GM21390 (cell line): Measurements from ENCODE around the gene RHBDL3.
A peak's percentile ranks its signal among the peaks of the same experiment; 100 is the strongest.
"Not testable (repeated sequence)": the region's sequence is repeated elsewhere in the genome, so short reads cannot be mapped to it uniquely, and the experiment has no call there.

Source experiments
- ATAC-seq: cut with Tn5 transposase; IDR thresholded peaks from one replicate; pipeline ENCODE4 v1.9.1; 2021; ENCODE audit not compliant: unreplicated experiment

Gene RHBDL3

GRCh38 chr17:32289471-32290070, 23.9 kb downstream of the RHBDL3 start:
- no peak for ATAC-seq

DNA sequence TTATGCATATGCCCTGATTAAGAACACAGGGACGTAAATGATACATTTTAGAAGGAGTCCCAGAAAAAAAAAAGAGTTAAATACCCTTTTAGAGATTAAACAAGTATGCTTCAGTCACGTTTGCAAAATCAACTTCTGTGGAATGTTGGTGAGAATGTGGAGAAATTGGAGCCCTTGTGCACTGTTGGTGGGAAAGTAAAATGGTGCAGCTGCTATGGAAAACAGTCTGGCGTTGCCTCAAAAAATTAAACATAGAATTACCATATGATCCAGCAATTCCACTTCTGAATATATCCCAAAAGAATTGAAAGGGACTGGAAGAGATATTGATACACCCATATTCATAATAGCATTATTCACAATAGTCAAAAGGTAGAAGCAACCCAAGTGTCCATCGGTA, 26.5 kb downstream of the RHBDL3 start:
- no peak for ATAC-seq

DNA sequence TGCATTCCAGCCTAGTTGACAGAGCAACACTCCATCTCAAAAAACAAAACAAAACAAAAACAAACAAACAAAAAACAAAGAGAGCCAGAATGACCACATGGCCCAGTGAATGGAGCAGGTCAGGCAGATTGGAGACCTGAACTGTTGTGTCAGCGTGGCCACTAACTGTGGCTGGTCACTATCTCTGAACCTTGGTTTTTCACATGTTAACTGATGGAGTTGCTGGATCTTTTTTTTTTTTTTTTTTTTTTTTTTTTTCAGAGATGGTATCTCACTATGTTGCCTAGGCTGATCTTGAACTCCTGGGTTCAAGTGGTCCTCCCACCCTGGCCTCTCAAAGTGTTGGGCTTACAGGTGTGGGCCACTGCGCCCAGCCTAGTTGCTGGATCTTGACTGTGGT, 31.8 kb downstream of the RHBDL3 start:
- ATAC-seq: no peak

DNA sequence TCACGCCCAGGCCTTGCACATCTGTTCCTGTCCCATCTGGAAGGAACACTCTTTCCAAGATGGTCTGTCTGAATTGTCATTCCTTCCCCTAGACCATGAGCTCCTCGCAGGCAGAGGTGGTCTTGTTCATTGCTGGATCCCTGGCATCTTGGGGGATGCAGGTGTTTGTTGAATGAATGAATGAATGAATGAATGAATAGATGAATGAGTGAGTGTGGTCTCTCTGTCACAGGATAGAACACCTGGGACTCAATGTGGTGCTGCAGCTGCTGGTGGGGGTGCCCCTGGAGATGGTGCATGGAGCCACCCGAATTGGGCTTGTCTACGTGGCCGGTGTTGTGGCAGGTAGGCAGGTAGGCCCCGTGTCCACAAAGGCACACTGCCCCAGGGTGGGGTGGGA, 32.2 kb downstream of the RHBDL3 start:
- ATAC-seq: no peak

DNA sequence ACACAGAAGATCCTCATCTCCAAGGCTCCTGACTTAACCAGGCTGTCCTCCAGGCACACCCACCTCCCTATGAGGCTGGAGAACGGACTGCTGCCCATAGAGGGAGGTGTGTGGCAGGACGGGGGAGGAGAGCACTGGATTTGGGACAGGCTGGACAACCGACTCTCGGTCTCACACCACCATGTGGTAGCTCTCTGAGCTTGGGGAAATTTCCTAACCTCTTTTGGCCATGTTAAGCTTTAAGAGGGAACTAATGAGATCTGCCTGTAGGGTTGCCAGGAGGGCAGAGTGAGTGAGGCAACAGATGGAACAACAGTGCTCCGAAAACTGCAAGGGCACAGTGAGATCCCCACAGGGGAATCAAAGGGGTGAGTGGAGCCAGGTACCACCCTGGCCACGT, 32.7 kb downstream of the RHBDL3 start:
- no peak for ATAC-seq

DNA sequence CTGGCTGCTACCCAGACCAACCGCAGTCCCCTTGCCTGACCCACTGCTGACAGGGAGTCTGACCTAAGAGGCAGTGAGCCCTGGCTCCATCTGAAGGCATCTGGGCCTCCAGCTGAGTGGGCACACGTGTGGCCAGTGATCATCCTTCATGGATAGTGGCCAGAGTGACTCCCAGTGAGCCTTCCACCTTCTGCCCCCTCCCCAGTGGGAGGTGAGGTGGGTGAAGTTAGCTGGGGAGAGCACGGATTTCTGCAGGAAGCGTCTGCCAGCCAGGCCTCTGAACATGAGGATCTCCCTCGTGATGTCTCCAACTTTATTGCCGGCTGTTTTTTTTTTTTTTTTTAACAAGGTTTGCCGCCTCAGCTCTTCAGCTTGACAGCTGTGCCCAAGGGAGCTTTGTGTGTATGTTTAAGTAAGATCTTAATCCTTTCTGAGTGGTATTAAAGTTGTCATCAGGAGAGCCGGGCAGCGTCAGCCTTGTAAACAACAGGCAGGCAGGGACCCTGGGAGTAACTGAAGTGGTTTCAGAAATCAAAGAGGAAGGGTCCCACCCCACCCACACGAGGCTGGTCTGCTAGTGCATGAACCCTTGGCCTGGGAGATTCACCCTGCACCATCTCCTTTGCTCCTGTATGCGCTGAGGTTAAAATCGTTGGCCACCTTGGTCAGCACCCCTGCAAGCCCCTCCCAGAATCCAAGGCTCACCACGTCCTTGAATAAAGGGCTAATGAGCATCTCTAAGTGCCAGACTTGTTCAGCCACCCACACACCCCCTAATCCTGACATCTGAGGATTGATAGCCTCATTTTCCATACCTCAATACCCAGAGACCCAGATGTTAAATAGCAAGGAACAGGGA, 33.3 kb downstream of the RHBDL3 start:
- no peak for ATAC-seq

DNA sequence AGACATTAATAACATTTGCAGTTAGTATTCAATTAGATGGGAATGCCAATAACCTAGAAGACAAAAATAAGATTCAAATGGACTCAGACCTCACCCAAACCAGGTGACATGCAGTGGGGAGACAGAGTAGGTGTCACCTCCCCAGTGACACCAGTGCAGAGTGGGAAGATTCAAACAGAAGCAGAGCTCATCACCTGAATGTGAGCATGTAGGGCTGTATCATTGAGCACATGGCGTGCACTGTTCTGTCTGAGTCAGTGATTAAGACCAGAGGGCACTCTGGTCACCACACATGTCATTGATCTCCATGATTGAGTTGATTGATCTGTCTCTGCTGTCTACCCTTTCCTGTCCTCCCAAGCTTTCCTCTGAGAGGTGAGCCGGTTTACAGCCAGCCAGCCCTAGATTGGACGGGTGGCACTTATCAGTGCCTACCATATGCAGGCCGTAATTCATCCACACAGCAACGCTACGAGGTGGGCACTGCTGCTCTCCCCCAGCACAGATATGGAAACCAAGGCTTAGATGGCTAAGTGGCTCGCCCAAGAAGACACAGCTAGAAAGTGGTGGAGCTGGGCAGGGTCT, 34.0 kb downstream of the RHBDL3 start:
- ATAC-seq: no peak

DNA sequence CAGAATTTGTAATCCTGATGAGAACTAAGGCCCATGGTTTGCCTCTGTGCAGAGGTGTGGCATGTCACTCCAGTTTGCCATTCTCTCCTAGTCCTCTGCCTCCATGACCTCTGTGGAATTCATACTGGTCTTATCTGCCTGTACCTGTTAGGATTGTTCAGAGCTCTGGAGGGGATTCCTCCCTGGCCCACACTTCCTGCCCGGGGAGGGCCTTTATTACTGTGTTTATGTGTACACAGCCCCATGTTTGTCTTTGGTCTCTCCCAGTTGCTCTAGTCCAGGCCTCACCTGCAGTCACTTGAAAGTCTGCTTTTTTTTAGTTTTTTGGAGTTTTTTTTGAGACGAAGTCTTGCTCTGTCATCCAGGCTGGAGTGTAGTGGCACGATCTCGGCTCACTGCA, 36.4 kb downstream of the RHBDL3 start:
- no peak for ATAC-seq

DNA sequence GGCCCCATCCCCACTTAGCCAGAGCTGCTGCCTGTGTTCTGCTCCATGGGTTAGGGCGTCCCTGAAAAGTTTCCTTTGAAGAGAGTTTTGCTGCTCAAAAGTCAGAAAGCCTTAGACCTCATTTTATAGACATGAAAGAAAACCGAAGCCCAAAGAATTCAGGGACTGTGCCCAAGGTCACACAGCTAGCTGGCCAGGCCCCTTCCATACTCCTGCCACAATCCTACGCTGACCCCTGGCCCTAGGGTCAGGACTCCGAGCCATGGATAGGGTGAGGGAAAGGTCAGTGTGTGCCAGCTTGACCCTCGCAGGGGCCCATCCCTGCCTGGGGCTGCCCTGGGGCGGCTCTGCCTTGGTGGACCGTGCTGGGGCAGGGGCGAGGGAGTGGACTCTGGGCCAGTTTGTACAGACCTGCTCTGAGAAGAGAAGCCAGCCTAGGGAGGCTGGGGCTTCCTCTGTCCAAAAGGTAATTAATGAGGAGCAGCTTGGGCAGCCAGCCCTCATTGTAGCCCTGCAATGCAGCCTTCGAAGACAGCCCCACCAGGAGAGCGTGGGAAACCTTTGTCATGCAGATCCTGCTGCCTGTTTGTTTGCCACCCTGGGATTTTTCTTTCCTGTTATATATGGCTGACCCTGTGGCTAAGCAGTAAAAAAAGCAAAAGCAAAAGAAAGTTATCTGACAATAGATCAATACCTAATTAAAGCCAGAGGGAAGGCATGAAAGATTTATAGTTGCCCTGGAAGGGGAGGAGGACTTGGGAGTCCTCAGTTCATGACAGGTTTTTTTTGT, 37.4 kb downstream of the RHBDL3 start:
- ATAC-seq: no peak

GRCh38 chr17:32303781-32304288, 38.2 kb downstream of the RHBDL3 start:
- ATAC-seq: no peak

GRCh38 chr17:32305049-32305448, 39.4 kb downstream of the RHBDL3 start:
- no peak for ATAC-seq

DNA sequence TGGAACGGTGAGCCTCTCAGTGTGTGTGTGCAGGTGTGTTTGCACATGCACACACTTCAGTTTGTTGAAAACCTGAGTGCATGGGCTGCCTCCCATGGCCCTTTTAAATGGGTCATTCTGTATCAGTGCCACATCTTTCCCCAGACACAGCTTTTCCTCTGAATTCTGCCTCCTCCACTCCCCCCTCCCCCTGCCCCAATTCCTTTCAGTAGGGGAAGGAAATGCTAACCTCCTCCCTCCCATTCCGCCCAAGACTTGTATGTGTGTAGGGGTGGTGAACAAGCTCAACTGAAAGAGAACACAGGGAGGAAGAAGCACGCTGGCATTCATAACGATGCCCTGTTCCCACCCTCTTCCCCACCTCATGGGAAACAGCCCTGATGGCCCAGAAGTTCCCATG, 42.0 kb downstream of the RHBDL3 start:
- no peak for ATAC-seq

DNA sequence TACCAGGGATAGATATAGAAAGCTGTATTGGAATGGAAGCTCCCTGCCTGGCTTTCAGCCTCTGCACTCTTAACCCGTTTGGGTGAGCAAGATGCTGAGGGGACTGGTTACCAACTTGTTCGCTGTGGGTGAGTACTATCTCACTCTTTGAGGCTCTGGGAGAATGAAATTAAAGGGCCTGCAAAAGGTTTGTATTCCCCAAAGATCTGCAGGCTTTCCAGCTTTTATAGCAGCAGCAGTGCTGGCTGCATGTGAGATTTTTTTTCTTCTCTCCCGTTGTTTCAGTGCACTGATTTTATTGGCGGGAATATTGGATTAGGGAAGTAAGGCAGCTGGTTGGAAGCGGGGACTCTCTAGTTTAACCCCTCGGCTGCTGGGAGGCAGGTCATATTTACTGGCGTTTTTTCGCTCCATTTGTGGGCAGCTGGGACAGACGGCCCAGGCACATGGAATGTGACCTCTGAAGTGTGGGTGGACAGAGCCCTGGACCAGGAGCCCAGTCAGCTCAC, 45.5 kb downstream of the RHBDL3 start:
- no peak for ATAC-seq

GRCh38 chr17:32314636-32315035, 49.0 kb downstream of the RHBDL3 start:
- ATAC-seq: no peak

GRCh38 chr17:32315171-32315570, 49.5 kb downstream of the RHBDL3 start:
- ATAC-seq: no peak

DNA sequence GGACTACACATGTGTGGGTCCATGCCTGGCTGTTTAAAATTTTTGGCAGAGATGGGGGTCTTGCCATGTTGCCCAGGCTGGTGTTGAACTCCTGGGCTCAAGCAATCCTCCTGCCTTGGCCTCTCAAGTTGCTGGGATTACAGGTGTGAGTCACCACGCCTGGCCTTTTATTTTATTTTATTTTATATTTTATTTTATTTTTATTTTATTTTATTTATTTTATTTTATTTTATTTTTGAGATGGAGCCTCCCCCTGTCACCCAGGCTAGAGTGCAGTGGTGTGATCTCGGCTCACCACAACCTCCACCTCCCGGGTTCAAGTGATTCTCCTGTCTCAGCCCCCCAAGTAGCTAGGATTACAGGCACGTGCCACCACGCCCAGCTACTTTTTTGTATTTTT, 51.0 kb downstream of the RHBDL3 start:
- not testable (repeated sequence) for ATAC-seq

DNA sequence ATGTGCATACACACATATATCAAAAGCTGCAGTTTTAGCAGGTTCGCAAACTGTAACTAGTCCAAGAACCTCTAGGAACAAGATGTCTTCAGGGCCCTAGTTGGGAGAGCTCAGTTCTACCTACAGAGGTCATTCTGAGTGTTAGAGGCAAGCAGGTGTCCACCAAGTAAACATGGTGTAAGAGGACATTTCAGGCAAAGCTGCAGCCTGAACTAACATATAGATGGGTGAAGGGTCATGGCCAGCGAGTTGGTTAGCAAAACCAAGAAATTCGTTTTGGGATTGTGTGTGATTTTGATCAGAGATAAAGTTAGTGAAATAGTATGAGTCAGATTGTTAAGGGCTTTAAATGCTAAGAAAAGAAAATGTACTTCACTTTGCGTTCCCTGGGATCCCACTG, 51.7 kb downstream of the RHBDL3 start:
- no peak for ATAC-seq

DNA sequence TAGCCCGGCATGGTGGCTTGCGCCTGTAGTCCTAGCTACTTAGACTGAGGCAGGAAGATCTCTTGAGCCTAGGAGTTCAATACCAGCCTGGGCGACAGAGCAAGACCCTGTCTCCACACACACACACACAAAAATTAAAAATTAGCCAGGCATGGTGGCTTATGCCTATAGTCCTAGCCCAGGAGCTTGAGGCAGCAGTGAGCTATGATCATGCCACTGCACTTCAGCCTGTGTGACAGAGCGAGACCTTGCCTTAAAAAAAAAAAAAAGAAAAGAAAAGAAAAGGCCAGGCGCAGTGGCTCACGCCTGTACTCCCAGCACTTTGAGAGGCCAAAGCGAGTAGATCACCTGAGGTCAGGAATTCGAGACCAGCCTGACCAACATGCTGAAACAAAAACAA, 52.4 kb downstream of the RHBDL3 start:
- ATAC-seq: no peak

GRCh38 chr17:32319548-32319905, 53.9 kb downstream of the RHBDL3 start:
- peak; percentile 69 for ATAC-seq

DNA sequence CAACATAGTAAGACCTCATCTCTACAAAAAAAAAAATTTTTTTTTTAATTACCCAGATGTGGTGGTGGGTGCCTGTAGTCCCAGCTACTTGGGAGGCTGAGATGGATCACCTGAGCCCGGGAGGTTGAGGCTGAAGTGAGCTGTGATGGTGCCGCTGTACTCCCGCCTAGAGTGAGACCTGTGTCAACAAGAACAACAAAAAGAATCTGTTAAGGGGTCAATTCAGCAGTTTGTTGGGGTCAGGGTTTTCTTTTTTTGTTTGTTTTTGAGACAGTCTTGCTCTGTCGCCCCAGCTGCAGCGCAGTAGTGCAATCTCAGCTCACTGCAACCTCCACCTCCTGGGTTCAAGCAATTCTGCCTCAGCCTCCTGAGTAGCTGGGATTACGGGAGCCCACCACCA, 54.4 kb downstream of the RHBDL3 start:
- ATAC-seq: not testable (repeated sequence)

DNA sequence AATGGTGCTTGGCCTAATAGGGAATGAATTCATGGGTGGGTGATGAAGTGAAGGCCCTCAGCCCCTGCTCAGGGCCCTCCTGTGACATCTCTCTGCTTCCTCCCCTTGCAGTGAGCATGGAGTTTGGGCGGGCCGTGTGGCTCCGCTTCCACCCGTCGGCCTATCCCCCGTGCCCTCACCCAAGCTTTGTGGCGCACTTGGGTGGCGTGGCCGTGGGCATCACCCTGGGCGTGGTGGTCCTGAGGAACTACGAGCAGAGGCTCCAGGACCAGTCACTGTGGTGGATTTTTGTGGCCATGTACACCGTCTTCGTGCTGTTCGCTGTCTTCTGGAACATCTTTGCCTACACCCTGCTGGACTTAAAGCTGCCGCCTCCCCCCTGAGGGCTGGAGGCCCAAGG, 55.2 kb downstream of the RHBDL3 start:
- ATAC-seq: no peak
